Duodenal mucosa (tissue), 2 donors: Measurements from ENCODE around the gene CCDC68.

ENCODE experiments used
- H3K27ac ChIP-seq: one replicate; pipeline ENCODE4 v1.7.0; 2013; ENCODE audit warnings: low read depth, low read length
- H3K27me3 ChIP-seq, 2 donors: one replicate each; pipeline ENCODE4 v1.7.0; 2013; ENCODE audit warnings: low read length in 2 of 2, control low read depth in 1 of 2; ENCODE audit not compliant: insufficient read depth in 2 of 2, control insufficient read depth in 1 of 2
- H3K36me3 ChIP-seq, 2 donors: one replicate each; pipeline ENCODE4 v1.7.0; 2013; ENCODE audit warnings: low read length in 2 of 2, control low read depth in 1 of 2; ENCODE audit not compliant: insufficient read depth in 2 of 2, control insufficient read depth in 1 of 2
- H3K4me1 ChIP-seq, 2 donors: one replicate each; pipeline ENCODE4 v1.7.0; 2013; ENCODE audit warnings: low read length in 2 of 2, control low read depth in 1 of 2; ENCODE audit not compliant: insufficient read depth in 2 of 2, control insufficient read depth in 1 of 2
- H3K4me3 ChIP-seq, 2 donors: one replicate each; pipeline ENCODE4 v1.7.0; 2013; ENCODE audit warnings: low read length in 2 of 2, low read depth in 1 of 2
- H3K9ac ChIP-seq, 2 donors: one replicate each; pipeline ENCODE4 v1.7.0; 2013; ENCODE audit warnings: low read length in 2 of 2, low read depth in 1 of 2
- H3K9me3 ChIP-seq, 2 donors: one replicate each; pipeline ENCODE4 v1.7.0; 2013; ENCODE audit warnings: low read length in 2 of 2, control low read depth in 1 of 2; ENCODE audit not compliant: control insufficient read depth in 1 of 2

The CCDC68 gene

DNA sequence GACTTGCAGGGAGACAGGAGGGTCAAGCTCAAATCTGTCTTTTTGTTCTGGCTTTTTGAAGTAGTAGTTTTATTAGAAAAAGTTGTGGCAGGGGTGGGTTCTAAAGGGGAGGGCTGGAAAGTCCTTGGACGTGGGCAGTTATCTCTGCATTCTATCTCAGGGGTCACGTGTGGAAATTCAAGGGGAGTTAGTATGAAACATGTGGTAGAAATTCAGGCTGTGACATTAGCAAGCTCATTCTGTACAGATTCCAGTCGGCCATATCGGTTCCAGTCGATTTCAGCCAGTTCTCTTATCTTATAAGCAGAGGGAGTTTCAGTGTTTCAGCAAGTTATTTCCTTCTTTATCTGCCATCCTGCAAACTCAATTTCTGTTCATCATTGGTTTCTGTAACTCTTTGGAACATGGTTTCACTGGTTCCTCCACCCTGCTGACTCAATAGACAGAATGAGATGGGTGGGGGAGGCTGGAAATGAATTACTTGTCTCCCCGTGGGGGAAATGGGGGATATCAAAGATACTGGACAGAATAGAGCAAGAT lies 78.0 kb downstream of the CCDC68 start:
- no peaks in the 10 kb centered on the region for H3K36me3 ChIP-seq
- H3K27me3 ChIP-seq: no peaks in the 10 kb centered on the region
- no peak overlapping the region for H3K27ac ChIP-seq
- no peak overlapping the region for H3K4me3 ChIP-seq
- H3K9ac ChIP-seq: no peak overlapping the region
- H3K9me3 ChIP-seq: no peaks in the 10 kb centered on the region
- no peaks in the 10 kb centered on the region for H3K4me1 ChIP-seq

- Histone ChIP-seq H3K36me3 (no peaks in the 10 kb centered on the region), H3K9ac (no peak overlapping the region), H3K4me1 (no peaks in the 10 kb centered on the region), H3K27me3 (no peaks in the 10 kb centered on the region), H3K9me3 (no peaks in the 10 kb centered on the region), H3K27ac (no peak overlapping the region), H3K4me3 (no peak overlapping the region)
Observed at GRCh38 chr18:54880395-54881105, 78.7 kb downstream of the CCDC68 start.

DNA sequence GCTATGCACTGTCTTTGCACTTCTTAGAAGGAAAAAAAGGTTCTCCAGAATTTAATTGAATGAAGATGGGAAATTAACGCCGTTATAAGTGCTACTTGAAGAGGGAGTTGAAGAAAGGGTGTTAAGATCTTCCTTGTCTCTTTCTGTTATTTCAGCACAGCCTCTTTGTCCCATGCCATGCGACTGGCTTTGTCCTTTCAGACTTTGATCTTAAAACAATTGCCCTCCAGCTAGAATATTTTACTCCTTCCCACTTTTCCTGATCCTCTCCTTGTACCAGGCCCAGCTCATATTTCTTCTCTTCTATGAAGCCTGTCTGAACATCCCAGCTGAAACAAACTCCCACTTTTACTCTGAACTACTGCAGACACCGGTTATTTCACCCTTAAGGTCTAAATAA lies 79.6 kb downstream of the CCDC68 start:
- Histone ChIP-seq H3K27me3 (no peaks in the 10 kb centered on the region), H3K9ac (no peak overlapping the region), H3K36me3 (no peaks in the 10 kb centered on the region), H3K9me3 (no peaks in the 10 kb centered on the region), H3K4me1 (no peaks in the 10 kb centered on the region), H3K4me3 (no peak overlapping the region), H3K27ac (no peak overlapping the region)

GRCh38 chr18:54878659-54879358 lies 80.5 kb downstream of the CCDC68 start:
- Histone ChIP-seq H3K9ac (no peak overlapping the region), H3K9me3 (no peaks in the 10 kb centered on the region), H3K27me3 (no peaks in the 10 kb centered on the region), H3K4me1 (peaks cover 0 to 4% of the 10 kb centered on the region in 2 donors), H3K27ac (no peak overlapping the region), H3K36me3 (no peaks in the 10 kb centered on the region), H3K4me3 (no peak overlapping the region)

GRCh38 chr18:54878159-54878622 lies 81.1 kb downstream of the CCDC68 start:
- no peak overlapping the region for H3K9ac ChIP-seq
- no peak overlapping the region for H3K27ac ChIP-seq
- no peak overlapping the region for H3K4me3 ChIP-seq
- H3K4me1 ChIP-seq: peaks cover 6 to 10% of the 10 kb centered on the region in 2 donors
- no peaks in the 10 kb centered on the region for H3K36me3 ChIP-seq
- no peaks in the 10 kb centered on the region for H3K27me3 ChIP-seq
- no peaks in the 10 kb centered on the region for H3K9me3 ChIP-seq

GRCh38 chr18:54877076-54877475 lies 82.2 kb downstream of the CCDC68 start:
- H3K27me3 ChIP-seq: no peaks in the 10 kb centered on the region
- peaks cover 8 to 18% of the 10 kb centered on the region in 2 donors for H3K4me1 ChIP-seq
- H3K9me3 ChIP-seq: no peaks in the 10 kb centered on the region
- H3K27ac ChIP-seq: no peak overlapping the region
- H3K36me3 ChIP-seq: no peaks in the 10 kb centered on the region
- no peak overlapping the region for H3K9ac ChIP-seq
- no peak overlapping the region for H3K4me3 ChIP-seq

- no peak overlapping the region for H3K27ac ChIP-seq
- peaks cover 8 to 18% of the 10 kb centered on the region in 2 donors for H3K4me1 ChIP-seq
- H3K9ac ChIP-seq: no peak overlapping the region
- H3K4me3 ChIP-seq: no peak overlapping the region
- no peaks in the 10 kb centered on the region for H3K9me3 ChIP-seq
- no peaks in the 10 kb centered on the region for H3K36me3 ChIP-seq
- no peaks in the 10 kb centered on the region for H3K27me3 ChIP-seq
Observed at GRCh38 chr18:54875063-54875462, 84.2 kb downstream of the CCDC68 start.

DNA sequence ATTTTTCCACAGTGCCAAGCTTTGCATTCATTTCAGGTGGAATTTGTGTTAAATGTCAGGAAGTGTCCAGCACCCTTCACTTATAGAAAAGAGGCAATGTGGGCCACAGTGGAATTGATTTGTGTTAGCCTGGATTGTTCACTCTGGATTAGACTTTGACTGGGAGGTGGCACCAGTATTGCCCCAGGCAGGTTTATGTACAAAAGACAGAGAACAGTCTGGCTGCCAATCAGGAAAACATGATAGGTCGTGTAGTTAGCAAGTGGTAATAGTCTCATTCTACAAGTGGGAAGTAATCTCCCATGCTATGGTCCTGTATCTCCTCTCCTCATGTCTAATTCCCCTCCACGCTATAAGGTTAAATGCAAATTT lies 85.4 kb downstream of the CCDC68 start:
- no peak overlapping the region for H3K4me3 ChIP-seq
- H3K27me3 ChIP-seq: no peaks in the 10 kb centered on the region
- H3K9me3 ChIP-seq: no peaks in the 10 kb centered on the region
- H3K27ac ChIP-seq: no peak overlapping the region
- H3K9ac ChIP-seq: no peak overlapping the region
- H3K36me3 ChIP-seq: no peaks in the 10 kb centered on the region
- peaks cover 8 to 18% of the 10 kb centered on the region in 2 donors for H3K4me1 ChIP-seq

DNA sequence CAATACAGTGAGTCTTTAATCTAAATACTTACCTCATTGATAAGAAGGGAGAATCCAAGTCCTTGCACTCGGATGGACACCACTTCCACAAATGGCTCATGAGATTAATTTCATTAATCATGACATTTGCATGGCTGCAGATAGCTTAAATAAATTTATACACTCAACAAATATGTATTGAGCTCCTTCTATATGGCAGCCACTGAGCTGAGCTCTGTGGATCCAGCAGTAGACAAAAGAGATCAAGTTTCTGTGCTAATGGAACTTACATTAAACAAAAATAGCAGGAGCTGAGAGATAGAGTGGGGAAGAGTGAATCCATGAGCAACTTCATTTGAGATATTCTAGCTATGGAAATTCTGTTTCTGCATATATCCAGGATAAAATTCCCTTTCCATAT lies 86.6 kb downstream of the CCDC68 start:
- no peak overlapping the region for H3K27ac ChIP-seq
- H3K9me3 ChIP-seq: no peaks in the 10 kb centered on the region

DNA sequence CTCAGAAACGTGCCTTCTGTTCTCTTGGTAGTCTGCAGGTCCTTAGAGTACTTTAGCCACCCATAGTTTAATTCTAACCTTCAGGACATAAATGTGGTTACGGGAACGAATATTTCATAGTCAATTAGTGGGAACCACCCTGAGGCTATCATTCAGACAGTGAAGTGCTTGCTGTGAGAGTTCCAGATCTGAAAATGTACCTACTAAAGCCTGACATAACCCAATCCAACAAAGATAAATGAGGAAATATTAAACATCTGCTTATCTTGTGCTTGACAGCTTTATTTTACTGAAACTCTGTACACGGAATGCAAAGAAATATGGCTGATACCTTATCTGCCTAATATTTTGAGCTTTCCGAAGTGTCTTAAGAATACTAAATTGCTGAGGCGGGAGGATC lies 88.0 kb downstream of the CCDC68 start:
- Histone ChIP-seq H3K4me3 (no peak overlapping the region), H3K4me1 (peaks cover 8 to 18% of the 10 kb centered on the region in 2 donors), H3K27me3 (no peaks in the 10 kb centered on the region), H3K9me3 (no peaks in the 10 kb centered on the region), H3K27ac (no peak overlapping the region), H3K9ac (no peak overlapping the region), H3K36me3 (no peaks in the 10 kb centered on the region)

More for the DNA sequence above, 86.6 kb downstream of the CCDC68 start:
- Histone ChIP-seq H3K27me3 (no peaks in the 10 kb centered on the region), H3K9ac (no peak overlapping the region), H3K4me1 (peaks cover 8 to 18% of the 10 kb centered on the region in 2 donors), H3K4me3 (no peak overlapping the region), H3K36me3 (no peaks in the 10 kb centered on the region)
